ENCODE measurements around the gene PALLD. TPM values are rescaled to one million over a fixed set of nuclear protein-coding genes. Genes with fewer than 3 reads are reported as not detected.
"Not testable (repeated sequence)": the region's sequence is repeated elsewhere in the genome, so short reads cannot be mapped to it uniquely, and the experiment has no call there.

PALLD gene
- 10 to 100 TPM; 55.6 to 90.3 (median 82.1) TPM for polyA plus RNA-seq (ENCODE audit: insufficient read depth in 1 of 5, insufficient read length in 5 of 5, low replicate concordance in 1 of 5)
- long read RNA-seq, donor 1, full-length matches to known transcripts = 6 of 34 reads
- long read RNA-seq, donor 1, partial matches to known transcripts = 28 of 34 reads
- long read RNA-seq, donor 1, other reads (novel, unspliced or antisense) = 0 of 34 reads
- long read RNA-seq, donor 2, full-length matches to known transcripts = 6 of 52 reads
- long read RNA-seq, donor 2, partial matches to known transcripts = 46 of 52 reads
- long read RNA-seq, donor 2, other reads (novel, unspliced or antisense) = 0 of 52 reads
- long read RNA-seq, donor 3, full-length matches to known transcripts = 5 of 20 reads
- long read RNA-seq, donor 3, partial matches to known transcripts = 15 of 20 reads
- long read RNA-seq, donor 3, other reads (novel, unspliced or antisense) = 0 of 20 reads
- long read RNA-seq, donor 4, full-length matches to known transcripts = 4 of 18 reads
- long read RNA-seq, donor 4, partial matches to known transcripts = 14 of 18 reads
- long read RNA-seq, donor 4, other reads (novel, unspliced or antisense) = 0 of 18 reads
- long read RNA-seq, donor 5, full-length matches to known transcripts = 6 of 105 reads
- long read RNA-seq, donor 5, partial matches to known transcripts = 99 of 105 reads
- long read RNA-seq, donor 5, other reads (novel, unspliced or antisense) = 0 of 105 reads
- long read RNA-seq, donor 6, full-length matches to known transcripts = 8 of 26 reads
- long read RNA-seq, donor 6, partial matches to known transcripts = 18 of 26 reads
- long read RNA-seq, donor 6, other reads (novel, unspliced or antisense) = 0 of 26 reads
- long read RNA-seq, donor 7, full-length matches to known transcripts = 6 of 38 reads
- long read RNA-seq, donor 7, partial matches to known transcripts = 32 of 38 reads
- long read RNA-seq, donor 7, other reads (novel, unspliced or antisense) = 0 of 38 reads
- long read RNA-seq, donor 8, full-length matches to known transcripts = 3 of 3 reads
- long read RNA-seq, donor 8, partial matches to known transcripts = 0 of 3 reads
- long read RNA-seq, donor 8, other reads (novel, unspliced or antisense) = 0 of 3 reads

DNA sequence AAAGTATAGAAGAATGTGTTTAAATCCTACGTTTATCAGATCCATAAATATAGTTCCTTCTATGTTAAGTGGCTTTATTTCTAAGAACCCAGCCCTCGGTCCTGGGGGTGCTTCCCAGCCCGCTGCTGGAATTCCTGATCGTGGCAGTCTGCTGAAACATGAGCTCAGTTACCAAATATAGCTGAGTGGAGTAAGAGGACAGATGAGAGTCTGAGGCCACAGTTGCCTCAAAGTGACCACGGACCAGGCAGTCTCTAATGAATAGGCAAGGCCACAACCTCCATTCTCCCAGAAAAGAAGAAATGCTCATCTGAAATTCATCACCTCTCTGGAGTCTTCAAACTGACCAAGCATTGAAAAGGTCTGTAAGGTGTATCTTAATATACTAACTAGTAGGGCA, at the start of gene PALLD:
Gene PALLD (plus strand): TSS at position 219 of the 400 bp plus-strand sequence.
- DNase-seq = no peak

DNA sequence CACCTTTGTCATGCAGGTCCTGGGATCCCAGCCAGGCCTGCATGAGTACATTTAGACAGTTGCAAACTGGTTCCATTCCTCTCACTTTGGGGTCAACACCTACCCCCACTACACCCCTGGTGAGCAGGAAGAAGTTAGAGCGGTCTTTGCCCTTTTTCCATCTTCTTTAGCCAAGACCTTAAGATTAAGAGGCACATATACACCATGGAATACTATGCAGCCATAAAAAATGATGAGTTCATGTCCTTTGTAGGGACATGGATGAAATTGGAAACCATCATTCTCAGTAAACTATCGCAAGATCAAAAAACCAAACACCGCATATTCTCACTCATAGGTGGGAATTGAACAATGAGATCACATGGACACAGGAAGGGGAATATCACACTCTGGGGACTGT, 47.8 kb upstream of the PALLD start:
- DNase-seq = not testable (repeated sequence)

DNA sequence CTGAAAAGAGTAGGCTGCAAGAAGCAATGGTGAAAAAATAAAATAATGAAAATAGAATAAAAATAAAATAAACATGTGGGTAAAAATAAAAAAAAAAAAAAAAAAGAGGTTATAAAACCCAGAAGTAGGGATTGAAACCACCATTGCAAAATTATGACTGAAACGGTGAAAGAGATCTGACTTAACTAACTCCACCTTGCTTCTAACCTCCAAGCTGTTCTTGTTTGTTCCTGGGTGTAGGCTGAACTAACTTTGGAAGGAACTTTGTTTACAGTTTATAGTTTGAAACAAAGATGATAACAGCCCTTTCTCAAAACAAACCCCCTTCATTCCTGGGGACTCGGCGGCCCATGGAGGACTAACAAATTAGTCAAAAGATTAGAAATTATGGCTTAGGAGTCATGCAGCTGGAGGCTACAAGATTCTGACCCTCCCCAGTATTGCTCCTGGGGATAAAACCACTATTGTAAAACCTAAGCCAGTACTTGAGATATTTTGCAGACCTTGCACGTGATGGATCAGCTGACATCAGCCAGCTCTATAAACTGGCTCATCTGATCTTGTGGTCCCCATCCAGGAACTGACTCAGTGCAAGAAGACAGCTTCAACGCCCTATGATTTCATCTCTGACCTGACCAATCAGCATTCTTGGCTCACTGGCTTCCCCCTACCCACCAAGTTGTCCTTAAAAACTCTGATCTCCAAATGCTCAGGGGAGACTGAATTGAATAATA, 47.0 kb upstream of the PALLD start:
- DNase-seq = no peak

DNA sequence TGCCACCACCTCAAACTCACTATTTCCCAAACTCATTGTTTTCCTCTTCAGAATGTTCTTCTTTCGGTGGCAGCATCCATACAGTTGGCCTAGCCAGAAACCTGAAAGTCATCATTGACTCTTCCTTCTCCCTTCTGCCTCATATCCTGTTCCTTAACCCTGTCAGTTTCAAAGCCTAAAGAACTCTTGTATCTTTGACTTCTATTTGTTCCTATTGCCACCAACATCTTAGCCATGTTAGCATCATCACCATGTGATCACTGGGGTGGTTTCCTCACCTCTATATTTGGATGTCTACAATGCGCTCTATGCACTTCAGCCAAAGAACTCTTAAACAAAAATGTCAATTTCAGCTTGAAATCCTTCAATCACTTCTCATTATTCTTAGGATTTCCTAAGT, 45.5 kb upstream of the PALLD start:
- no peak for DNase-seq

DNA sequence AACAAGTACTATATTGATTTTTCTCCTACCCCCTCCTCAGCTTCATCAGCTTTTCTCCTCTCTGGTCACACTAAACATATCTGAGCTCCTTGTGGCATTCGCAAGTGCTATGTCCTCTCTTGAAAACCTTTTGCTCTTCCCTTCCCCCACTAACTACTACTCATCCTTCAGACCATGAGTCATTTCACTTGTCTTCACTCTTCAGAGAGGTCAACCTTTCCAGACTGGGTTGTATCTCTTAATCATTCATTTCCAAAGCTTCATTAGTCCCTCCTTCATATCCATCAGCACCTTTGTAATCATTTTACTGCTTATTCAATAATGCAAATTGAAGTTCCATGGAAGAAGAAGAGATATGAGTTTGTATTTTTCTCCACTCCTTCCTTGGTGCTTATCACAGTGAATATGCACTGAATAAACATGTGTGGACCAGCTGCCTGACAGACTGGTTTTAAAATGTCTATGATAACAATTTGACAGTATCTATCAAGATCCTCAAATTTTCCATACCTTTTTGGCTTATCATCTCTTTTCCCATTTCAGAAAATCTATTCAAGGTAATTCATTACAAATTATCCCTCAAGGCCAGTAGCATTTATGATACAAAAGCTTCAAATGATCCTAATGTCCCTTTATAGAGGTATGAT, 45.0 kb upstream of the PALLD start:
- no peak for DNase-seq

DNA sequence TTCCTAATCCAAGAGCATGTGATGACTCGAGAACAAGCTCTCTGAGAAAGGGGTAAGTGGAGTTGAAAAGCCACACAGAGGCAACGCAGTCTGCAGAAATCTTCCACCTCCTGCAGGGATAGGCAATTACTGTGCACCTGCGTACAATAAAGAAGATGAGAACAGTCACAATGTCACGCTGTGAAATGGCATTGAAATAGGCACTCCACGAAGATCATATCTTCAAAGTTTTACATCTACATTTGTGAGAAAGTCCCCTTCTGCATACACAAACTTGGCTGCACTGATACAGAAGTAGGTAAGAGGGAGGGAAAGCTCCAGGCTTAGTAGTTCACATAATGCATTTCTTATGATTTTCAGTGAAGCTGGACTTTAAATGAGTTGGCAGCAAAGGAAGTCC, 43.7 kb upstream of the PALLD start:
- no peak for DNase-seq

DNA sequence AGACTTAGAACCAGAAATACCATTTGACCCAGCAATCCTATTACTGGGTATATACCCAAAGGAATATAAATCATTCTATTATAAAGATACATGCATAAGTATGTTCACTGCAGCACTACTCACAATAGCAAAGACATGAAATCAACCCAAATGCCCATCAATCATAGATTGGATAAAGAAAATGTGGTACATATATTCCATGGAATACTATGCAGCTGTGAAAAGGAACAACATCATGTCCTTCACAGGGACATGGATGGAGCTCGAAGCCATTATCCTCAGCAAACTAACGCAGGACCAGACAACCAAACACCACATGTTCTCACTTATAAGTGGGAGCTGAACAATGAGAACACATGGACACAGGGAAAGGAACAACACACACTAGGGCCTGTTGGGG, 38.6 kb upstream of the PALLD start:
- DNase-seq = not testable (repeated sequence)

DNA sequence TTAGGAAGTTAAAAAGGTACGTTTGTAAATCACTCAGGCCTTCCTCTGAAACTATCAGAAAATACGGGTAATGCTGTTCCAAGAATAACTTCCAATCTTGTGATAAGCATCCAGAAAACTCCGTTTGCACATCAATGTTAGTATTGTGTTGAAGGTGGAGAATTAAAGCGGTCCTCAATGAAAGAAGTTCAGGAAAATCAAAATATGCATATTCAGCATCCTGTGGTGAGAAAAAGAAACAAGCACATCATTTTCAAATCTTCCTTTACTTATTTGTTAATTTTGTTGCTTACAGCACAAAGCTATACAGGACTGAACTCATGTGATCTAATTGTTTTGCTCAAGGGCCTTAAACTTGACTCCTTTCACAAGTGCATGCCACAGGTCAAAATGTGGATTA, 35.0 kb upstream of the PALLD start:
- no peak for DNase-seq

DNA sequence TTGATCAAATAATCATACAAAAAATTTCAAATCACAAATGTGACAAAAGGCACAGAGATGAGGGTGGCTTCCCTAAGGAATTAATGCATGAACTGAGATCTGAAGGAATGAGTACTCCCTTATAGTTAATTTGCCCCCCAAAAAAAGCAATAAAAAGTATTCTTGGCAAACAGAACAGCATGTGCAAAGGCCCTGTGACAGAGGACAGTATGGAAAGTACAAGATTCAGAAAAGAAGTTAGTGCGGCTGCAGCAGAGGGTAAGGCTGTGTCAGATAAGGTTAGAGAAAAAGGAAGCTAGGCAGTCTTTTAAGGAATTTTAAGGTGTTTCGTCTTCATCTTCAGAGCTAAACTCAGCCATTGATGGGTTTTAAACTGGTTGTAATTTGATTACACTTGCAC, 23.9 kb upstream of the PALLD start:
- no peak for DNase-seq

DNA sequence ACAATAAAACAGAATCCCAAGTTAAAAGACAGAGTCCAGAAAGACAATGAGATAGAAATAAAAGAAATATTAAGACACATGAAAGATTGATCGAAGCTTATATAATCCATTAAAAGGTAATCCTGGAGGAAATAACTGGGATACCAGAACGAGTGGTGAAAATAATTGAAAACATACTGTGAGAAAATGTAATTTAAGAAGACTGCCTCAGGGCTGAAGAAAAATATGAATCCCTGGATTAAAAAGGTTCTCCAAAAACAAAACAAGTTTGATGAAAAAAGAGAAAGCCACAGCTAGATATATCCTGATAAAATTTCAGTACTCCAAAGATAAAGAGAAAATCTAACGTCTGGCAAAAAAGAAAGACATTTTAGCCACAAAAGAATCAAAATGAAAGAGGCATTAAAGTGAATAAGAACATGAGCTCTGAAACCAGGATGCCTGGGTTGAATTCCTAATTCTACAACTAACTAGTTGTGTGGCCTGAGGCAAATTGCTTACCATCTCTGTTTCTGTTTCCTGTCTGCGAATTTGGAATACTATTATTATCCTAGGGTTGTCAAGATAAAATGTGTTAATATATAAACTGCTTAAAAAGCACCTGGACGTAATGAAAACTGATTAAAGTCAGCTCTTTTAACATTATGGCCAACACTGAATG, 22.1 kb upstream of the PALLD start:
- no peak for DNase-seq

DNA sequence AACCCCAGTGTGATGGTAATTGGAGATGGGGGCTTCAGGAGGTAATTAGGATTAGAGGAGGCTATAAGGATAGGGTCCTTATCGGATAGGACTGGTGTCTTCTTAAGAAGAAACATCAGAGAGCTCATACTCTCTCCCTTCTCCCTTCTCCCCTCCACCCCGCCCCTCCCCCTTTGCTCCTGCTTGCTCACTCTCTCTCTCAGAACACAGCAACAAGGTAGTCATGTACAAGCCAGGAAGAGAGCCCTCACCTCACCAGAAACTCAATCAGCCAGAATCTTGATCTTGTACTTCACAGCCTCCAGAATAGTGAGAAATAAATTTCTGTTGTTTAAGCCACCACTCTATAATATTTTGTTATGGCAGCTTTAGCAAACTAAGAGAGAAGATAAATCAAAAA, 21.1 kb upstream of the PALLD start:
- DNase-seq = no peak

DNA sequence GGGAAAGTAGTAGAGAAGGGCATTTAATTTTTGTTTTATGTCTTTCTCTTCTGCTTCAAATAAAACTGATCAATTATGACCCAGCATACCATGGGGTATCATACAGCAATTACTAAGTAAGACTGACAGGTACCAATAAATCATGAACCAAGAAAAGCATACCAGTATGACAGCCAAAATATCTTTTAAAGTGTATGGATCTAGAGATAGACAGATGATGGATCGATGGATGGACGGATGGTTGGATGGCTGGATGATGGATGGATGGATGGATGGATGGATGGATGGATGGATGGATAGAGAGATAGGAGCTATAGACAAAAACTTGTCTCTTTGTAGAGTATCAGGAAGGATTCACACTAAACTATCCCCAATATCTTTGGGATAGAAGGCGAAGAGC, 18.0 kb upstream of the PALLD start:
- DNase-seq = no peak

DNA sequence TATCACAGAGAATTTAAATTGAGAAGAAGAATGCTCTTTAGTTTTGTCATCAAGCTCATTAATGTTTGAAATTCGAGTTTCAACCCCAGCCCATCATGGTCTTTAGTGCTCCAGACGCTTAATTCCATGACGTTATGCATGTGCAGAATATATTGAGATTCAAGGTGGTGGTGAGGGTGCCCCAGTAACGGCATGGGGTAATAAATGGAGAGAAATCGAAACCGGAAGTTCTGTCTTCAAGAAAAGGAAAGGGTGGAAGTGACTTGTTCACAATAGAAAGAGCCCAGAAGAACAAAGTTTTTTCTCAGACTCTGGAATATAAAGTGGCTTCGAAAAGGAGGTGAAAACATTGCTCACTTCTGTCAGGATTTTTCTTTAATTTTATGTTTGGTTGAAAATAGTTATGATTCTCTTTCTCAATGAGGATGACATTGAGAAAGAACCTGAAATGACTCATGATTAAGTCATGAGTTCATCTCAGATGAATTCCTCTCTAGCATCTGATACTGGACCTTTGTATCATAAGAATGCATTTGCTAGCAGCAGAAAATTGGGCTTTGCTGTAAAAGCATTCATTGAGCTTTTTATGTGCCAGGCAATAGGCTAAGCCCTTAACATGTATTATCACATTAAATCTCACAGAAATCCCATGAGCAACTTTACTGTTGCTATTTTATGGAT, 15.8 kb upstream of the PALLD start:
- DNase-seq = peak; percentile 41 to 45

DNA sequence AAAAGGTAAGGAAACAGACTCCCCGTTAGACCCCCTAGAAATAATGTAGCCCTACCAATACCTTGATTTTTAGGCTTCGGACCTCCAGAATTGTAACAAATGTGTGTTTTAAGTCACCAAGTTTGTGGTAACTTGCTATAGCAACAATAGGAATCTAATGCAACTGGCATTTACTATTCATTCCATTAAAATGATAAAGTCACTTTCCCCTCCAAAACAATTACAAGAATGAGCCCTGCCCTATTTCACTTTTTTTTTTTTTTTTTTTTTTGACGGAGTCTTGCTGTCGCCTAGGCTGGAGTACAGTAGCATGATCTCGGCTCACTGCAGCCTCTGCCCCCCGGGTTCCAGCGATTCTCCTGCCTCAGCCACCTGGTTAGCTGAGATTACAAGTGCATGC, 13.0 kb upstream of the PALLD start:
- no peak for DNase-seq

DNA sequence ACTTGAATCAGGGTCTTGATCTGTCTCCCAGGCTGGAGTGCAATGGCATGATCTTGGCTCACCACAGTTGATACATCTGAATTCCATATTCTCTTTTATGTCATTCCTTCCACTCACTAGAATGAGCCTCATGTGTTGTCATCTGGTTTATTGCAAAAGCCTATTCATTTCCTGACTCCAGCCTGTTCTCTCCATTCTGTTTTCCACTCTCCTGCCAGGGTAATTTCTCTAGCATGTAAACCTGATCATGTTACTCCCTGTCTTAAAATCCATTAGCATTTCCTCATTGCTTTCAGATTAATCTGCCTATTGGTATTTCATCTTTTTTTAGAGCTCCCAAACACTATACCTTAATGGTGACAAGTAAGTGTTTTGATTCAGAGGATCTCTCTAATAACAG, 12.2 kb upstream of the PALLD start:
- DNase-seq = no peak

DNA sequence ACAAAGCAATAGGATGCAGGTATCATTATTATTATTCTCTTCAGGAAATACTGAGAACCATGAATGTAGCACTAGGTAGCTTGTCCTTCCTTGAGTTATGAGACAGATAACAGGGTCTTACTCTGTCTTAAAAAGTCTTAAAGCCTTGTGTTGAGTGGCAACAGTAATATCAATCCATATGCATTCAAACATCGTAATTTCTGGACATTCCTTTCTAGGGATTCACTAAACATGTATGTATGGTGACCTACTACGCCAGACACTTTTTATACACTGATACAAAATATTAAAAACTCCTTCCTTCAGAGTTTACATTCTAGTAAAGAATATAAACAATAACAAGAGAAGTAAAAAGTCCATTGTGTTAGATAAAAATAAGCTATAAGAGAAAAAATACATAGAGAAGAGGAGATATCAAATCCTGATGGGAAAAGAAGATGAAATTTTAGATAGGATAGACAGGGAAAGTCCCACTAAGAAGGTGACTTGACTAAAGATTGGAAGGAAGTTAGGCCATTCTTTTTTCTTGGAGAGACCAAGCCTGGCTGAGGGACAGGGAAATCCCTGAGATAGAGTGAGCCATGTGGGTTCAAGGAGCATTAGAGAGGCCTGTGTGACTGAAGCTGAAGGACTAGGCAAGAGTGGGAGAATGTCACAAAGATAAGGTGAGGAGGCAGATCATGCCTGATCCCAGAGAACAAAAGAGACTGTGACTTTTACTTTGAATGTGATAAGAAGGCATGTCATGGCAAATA, 11.5 kb upstream of the PALLD start:
- DNase-seq = no peak

DNA sequence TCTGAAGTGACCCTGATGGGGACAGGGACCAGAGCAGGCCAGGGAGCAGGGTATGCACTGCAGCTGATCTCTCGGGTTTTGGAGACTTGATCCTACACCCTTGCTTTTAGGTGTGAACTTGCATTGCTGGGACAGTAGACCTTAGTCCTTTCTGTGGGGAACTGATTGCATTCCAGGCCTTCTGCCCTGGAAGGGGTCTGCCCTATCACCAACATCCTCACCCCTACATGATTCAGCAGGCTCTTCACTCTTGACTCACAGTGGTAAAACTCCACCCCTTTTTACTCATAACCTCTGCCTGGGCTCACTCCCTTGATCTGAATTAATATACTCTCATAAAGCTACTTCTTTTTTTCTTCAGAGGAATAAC, 10.0 kb upstream of the PALLD start:
- no peak for DNase-seq

DNA sequence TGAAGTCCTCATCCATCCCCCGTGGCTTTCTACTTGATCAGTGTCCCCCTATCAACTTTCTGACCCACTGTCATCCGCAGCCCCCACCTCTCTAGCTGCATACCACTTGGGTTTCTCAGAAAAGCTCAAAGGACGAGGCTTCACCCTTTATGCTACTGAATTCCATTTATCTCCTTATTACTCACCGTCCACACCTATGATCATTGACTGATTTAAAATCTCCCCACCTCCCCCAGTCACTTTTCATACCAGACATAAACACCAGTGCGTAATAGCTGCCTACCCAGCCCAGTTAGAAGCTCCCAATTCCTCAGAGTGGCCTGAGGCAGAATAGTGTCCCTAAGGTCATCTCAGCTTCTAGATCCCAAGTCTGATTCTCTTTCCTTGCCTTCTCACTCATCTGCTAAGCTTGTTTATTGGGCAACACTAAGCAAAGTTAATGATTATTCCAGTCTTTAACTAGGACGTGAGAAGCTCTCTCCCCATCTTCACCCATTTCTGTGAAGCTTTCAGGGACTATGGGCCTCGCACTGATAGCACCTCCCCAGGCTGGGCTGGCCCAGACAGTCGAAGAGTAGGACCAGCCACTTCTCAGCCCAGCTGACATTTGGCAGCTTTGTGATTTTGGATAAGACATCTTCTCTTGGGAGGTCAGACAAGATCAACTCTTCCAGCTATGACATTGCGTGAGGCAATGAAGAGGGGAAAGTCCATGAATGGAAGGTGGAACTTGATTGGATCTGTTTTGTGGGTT, 9.4 kb upstream of the PALLD start:
- DNase-seq = no peak

DNA sequence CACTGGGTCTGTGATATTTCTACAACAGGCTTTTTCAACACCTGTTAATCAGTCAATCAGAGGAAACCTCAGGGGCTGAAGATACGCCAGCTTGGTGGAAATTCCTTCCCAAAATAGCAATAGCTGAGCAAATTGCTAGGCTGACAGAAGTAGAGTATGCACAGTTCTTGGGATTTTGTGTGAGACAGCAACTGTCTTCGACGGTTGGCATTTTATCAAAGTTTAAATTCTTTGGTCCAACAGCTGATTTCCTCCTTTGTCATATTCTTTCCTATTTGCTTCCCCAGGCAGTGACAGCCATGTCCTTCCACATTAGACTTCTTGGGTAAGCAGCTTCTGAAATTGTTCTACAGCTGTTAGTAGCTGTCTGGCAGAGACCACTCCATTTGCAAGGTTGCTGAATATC, 8.0 kb upstream of the PALLD start:
- peak in 1 of 2 donors; percentile 28 for DNase-seq
